Endothelial cell of umbilical vein (primary cell): ENCODE measurements around the gene BIRC3. TPM values are rescaled to one million over a fixed set of nuclear protein-coding genes. Genes with fewer than 3 reads are reported as not detected.

Source experiments
- BruUV-seq: library from RNA; stranded (reverse); fragments of 400-500 nt; replicated peaks from 2 replicates; lab custom pipeline; 2021; lab: Mats Ljungman, UMichigan
- CTCF ChIA-PET: fragments of 300-600, 350-600 bp; sonication (Branson Sonifier 250); formaldehyde crosslinking; loops from one replicate; lab custom pipeline; 2021; ENCODE audit warnings: antibody characterized with exemption, inconsistent platforms; lab: Charles Lee
- POLR2A ChIA-PET: fragments of 300-600, 350-600 bp; sonication (Branson Sonifier 250); formaldehyde crosslinking; loops from one replicate; lab custom pipeline; 2021; ENCODE audit warnings: antibody characterized with exemption, inconsistent platforms; lab: Charles Lee
- DNase-seq: peaks from one replicate; pipeline ENCODE4 v3.0.0-alpha.2; 2011; ENCODE audit warnings: low read depth, low spot score
- FAIRE-seq: peaks from 2 replicates; lab custom pipeline; 2011; peaks lifted over from hg19 to GRCh38; lab: Jason Lieb, UNC
- H2AFZ ChIP-seq: 2 replicates; pipeline ENCODE4 v1.6.0; 2012; ENCODE audit warnings: low read depth, low read length, control low read depth, inconsistent platforms
- H3K27ac ChIP-seq: 2 replicates; pipeline ENCODE4 v1.5.1; 2011; ENCODE audit warnings: low read depth, mild to moderate bottlenecking, control low read depth, low read length, moderate library complexity; ENCODE audit not compliant: insufficient read depth
- H3K27me3 ChIP-seq, 2 experiments: 2 replicates each; pipeline versions ENCODE4 v1.6.0 to v1.6.1; 2011; ENCODE audit warnings: low read length in 2 of 2, mixed read lengths in 1 of 2; ENCODE audit not compliant: control insufficient read depth in 2 of 2, insufficient read depth in 2 of 2
- H3K36me3 ChIP-seq, 2 experiments: 2 replicates in 1 of 2; 3 replicates in 1 of 2; pipeline ENCODE4 v1.5.1; 2011; ENCODE audit warnings: low read length in 2 of 2, mild to moderate bottlenecking in 1 of 2, moderate library complexity in 1 of 2; ENCODE audit not compliant: control insufficient read depth in 2 of 2, insufficient read depth in 2 of 2; ENCODE audit errors: extremely low read depth in 1 of 2
- H3K4me1 ChIP-seq: 3 replicates; pipeline ENCODE4 v1.5.1; 2011; ENCODE audit warnings: mild to moderate bottlenecking, low read length; ENCODE audit not compliant: control insufficient read depth, insufficient read depth; ENCODE audit errors: extremely low read depth
- H3K4me2 ChIP-seq: 2 replicates; pipeline ENCODE4 v1.6.1; 2011; ENCODE audit warnings: low read length, control low read depth, mixed read lengths; ENCODE audit not compliant: insufficient read depth
- H3K4me3 ChIP-seq, 3 experiments: fragments of 200-600 bp in 1 of 3; sonication (generic), shearing (Covaris generic) in 1 of 3; replicated peaks in 1 of 3; 2 replicates each; pipeline ENCODE4 v1.5.1; 2011 to 2016; ENCODE audit warnings: control low read depth in 3 of 3, low read length in 3 of 3, mild to moderate bottlenecking in 2 of 3, inconsistent platforms in 1 of 3, low read depth in 1 of 3, moderate library complexity in 1 of 3; ENCODE audit not compliant: insufficient read depth in 1 of 3
- H3K79me2 ChIP-seq: 2 replicates; pipeline ENCODE4 v1.6.0; 2012; ENCODE audit warnings: low read length, inconsistent platforms; ENCODE audit not compliant: control insufficient read depth, insufficient read depth
- H3K9ac ChIP-seq: replicated peaks from 2 replicates; pipeline ENCODE3; 2011; ENCODE audit warnings: low read length, control low read depth; ENCODE audit not compliant: insufficient read depth; ENCODE audit errors: extremely low read depth
- H3K9me1 ChIP-seq: replicated peaks from 3 replicates; pipeline ENCODE4 v1.6.0; 2011; ENCODE audit warnings: mild to moderate bottlenecking, low read length; ENCODE audit not compliant: control insufficient read depth, insufficient read depth; ENCODE audit errors: extremely low read depth
- H3K9me3 ChIP-seq: replicated peaks from 2 replicates; pipeline ENCODE4 v1.5.1; 2012; ENCODE audit warnings: low read length, inconsistent platforms; ENCODE audit not compliant: control insufficient read depth, insufficient read depth
- H4K20me1 ChIP-seq: replicated peaks from 2 replicates; pipeline ENCODE3; 2011; ENCODE audit warnings: mild to moderate bottlenecking, low read length; ENCODE audit not compliant: control insufficient read depth, insufficient read depth; ENCODE audit errors: extremely low read depth
- CTCF ChIP-seq, 2 donors: IDR thresholded peaks; 1 replicate in 1 of 2; 2 replicates in 1 of 2; pipeline ENCODE4 v1.5.1; 2011; ENCODE audit warnings: low read length in 2 of 2, mild to moderate bottlenecking in 2 of 2, moderate library complexity in 2 of 2, control low read depth in 1 of 2, inconsistent platforms in 1 of 2, low read depth in 1 of 2; ENCODE audit not compliant: insufficient read depth in 1 of 2; ENCODE audit errors: extremely low read depth in 1 of 2
- EZH2 ChIP-seq: IDR thresholded peaks from 2 replicates; pipeline ENCODE4 v1.6.1; 2012; ENCODE audit warnings: borderline replicate concordance, low read depth, mild to moderate bottlenecking, moderate library complexity, low read length, inconsistent platforms; ENCODE audit not compliant: severe bottlenecking
- FOS ChIP-seq: IDR thresholded peaks from 2 replicates; pipeline ENCODE4 v1.6.1; 2011; ENCODE audit warnings: mild to moderate bottlenecking, low read length, moderate library complexity, borderline replicate concordance; ENCODE audit not compliant: insufficient read depth
- GATA2 ChIP-seq: IDR thresholded peaks from 2 replicates; pipeline ENCODE4 v1.7.0; 2011; ENCODE audit warnings: low read depth, mild to moderate bottlenecking, moderate library complexity, mixed read lengths, low read length; ENCODE audit not compliant: insufficient read length, insufficient read depth
- JUN ChIP-seq: IDR thresholded peaks from 2 replicates; pipeline ENCODE4 v1.6.1; 2011; ENCODE audit warnings: borderline replicate concordance, low read depth; ENCODE audit not compliant: insufficient read length, insufficient read depth
- MAX ChIP-seq: IDR thresholded peaks from 2 replicates; pipeline ENCODE4 v1.6.1; 2011; ENCODE audit not compliant: insufficient read depth, insufficient read length
- MYC ChIP-seq: IDR thresholded peaks from one replicate; pipeline ENCODE4 v1.6.1; 2011; ENCODE audit warnings: mild to moderate bottlenecking, low read depth, low read length
- POLR2A ChIP-seq: IDR thresholded peaks from 2 replicates; pipeline ENCODE4 v1.6.1; 2012; ENCODE audit warnings: low read depth, mild to moderate bottlenecking, control low read depth, low read length
- POLR2AphosphoS5 ChIP-seq: IDR thresholded peaks from 2 replicates; pipeline ENCODE4 v1.6.1; 2012; ENCODE audit warnings: low read depth, mild to moderate bottlenecking, control low read depth, low read length, moderate library complexity; ENCODE audit not compliant: insufficient read depth
- dilution Hi-C: fragments of 300-500 bp; cut with MboI; formaldehyde crosslinking; loops from one replicate; pipeline ENCODE4 v1.15.0; 2019; ENCODE audit warnings: low sequenced_read_pairs; ENCODE audit not compliant: extremely low pct_ligation_motif_present
- intact Hi-C: fragments of 100-400 bp; cut with micrococcal nuclease; formaldehyde crosslinking; loops from one replicate; pipeline ENCODE4 v1.10.0; 2022
- polyA plus RNA-seq, 4 experiments: library from polyadenylated mRNA; depleted of rRNA in 3 of 4; stranded (reverse) in 3 of 4; unstranded in 1 of 4; fragments of >200 nt; gene quantifications; 2 replicates each; pipeline versions ENCODE4 v1.2.1 to v1.2.3, GENCODE V29; 2011 to 2012; ENCODE audit warnings: missing spikeins in 1 of 4
- total RNA-seq: library from RNA; stranded (reverse); gene quantifications from 2 replicates; pipeline ENCODE4 v1.2.3, GENCODE V29; 2021

Gene BIRC3
- total and polyA plus RNA-seq, 2 donors (not counting 3 experiments of a cell fraction or from before 2014, with no cell fraction given) = 0.28 to 1.4 TPM

- Histone ChIP-seq H3K27me3 (peaks cover 17 to 24% of the 10 kb centered on the region in 2 experiments), H4K20me1 (no peaks in the 10 kb centered on the region), H3K9me1 (no peaks in the 10 kb centered on the region), H3K36me3 (no peaks in the 10 kb centered on the region), H2AFZ (no peak overlapping the region), H3K4me3 (no peak overlapping the region), H3K27ac (no peak overlapping the region), H3K9me3 (no peaks in the 10 kb centered on the region), H3K9ac (no peak overlapping the region), H3K79me2 (no peaks in the 10 kb centered on the region), H3K4me2 (no peak overlapping the region), H3K4me1 (no peaks in the 10 kb centered on the region)
- no TSS peak for BruUV-seq
- DNase-seq = no peak
- ChIA-PET CTCF (interaction anchor here (1.2 kb wide), 1 partner anchor 39 kb away, joined by 5 read pairs; no protein-coding TSS in a partner anchor), POLR2A (no interaction called here)
- intact Hi-C loops = no loop called here
- dilution Hi-C loops = no loop called here
- FAIRE-seq = no peak
- TF ChIP-seq MAX (no peak), POLR2A (no peak), CTCF (IDR thresholded peaks at IDR 0.05; ENCODE audit: extremely low read depth in 1 of 2, insufficient read depth in 1 of 2, low read depth in 1 of 2, low read length in 2 of 2) (no peak), MYC (no peak), POLR2AphosphoS5 (no peak), JUN (no peak), GATA2 (no peak), FOS (no peak), EZH2 (no peak)
Measured at GRCh38 chr11:102302241-102302640, 15.0 kb upstream of the BIRC3 start.
